Stimulated activated CD4-positive, alpha-beta T cell treated with anti-CD3 and anti-CD28 coated beads, Interleukin-1b, Interleukin-23, amount 100 ng/mL, for 4 hours (primary cell): ENCODE measurements around the gene ARHGEF40.

Source experiments
- DNase-seq, 2 donors: peaks; one replicate each; pipeline ENCODE4 v3.0.0-alpha.2; 2020; ENCODE audit warnings: low read depth in 2 of 2

ARHGEF40 gene

GRCh38 chr14:21121122-21121521 is 51.0 kb downstream of the ARHGEF40 start:
- DNase-seq: no peak

- DNase-seq: no peak
These were observed 53.3 kb downstream of the ARHGEF40 start for GRCh38 chr14:21123429-21123828.

- DNase-seq: no peak
These were observed 63.8 kb downstream of the ARHGEF40 start for GRCh38 chr14:21133901-21134300.

GRCh38 chr14:21136024-21136423 is 65.9 kb downstream of the ARHGEF40 start:
- no peak for DNase-seq
